Stimulated activated CD8-positive, alpha-beta memory T cell treated with anti-CD3 and anti-CD28 coated beads, Interleukin-4, amount 100 ng/mL, for 48 hours (primary cell): ENCODE results near the gene RAPGEF3.

Experiments used
- DNase-seq: peaks from one replicate; pipeline ENCODE4 v3.0.0-alpha.2; 2020

RAPGEF3 gene

GRCh38 chr12:47755655-47756562, 2.8 kb downstream of the RAPGEF3 start:
- DNase-seq: peak; percentile 54

GRCh38 chr12:47754881-47755280, 3.8 kb downstream of the RAPGEF3 start:
- no peak for DNase-seq

- DNase-seq: no peak
Observed at GRCh38 chr12:47754126-47754525, 4.6 kb downstream of the RAPGEF3 start.

- DNase-seq: no peak
Observed at GRCh38 chr12:47753021-47754001, 5.4 kb downstream of the RAPGEF3 start.

DNA sequence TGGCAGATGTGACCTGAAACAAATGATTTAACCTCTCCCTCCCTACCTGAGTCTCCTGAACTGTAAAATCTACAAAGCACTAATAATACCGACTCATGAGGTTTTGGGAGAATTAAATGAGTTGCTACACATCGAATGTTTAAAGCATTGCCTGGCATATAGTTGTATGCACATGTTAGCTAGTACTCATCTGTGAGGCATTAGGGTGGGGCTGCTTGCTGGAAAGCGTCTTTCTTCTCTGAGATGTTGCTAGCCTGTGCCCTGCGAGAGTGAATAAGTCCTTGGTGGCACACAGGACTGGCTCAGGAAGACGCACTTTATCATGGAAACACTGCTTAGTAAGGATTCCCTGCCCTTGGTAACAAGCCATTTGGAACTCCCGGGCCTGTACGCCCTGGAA, 6.1 kb downstream of the RAPGEF3 start:
- DNase-seq: no peak

DNA sequence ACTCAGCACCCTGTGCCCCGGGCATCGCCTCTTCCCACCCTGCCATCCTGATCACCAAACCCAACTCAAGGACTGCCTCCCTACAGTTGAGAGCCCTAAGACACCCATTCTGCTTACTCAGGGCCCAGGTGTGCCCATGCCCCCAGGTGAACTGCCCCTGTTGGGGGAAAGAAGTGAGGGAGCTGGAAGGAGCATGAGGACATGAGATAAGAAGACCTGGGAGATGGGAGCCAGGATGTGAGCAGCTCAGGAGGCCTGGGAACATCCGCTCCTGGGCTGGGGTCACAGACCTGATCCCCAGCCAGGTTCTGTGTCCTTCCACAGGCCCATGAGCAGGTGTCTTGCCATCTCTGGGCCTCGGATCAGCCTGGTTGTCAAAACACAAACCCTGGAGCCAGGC, 6.6 kb downstream of the RAPGEF3 start:
- no peak for DNase-seq

GRCh38 chr12:47751561-47751960, 7.1 kb downstream of the RAPGEF3 start:
- DNase-seq: no peak

DNA sequence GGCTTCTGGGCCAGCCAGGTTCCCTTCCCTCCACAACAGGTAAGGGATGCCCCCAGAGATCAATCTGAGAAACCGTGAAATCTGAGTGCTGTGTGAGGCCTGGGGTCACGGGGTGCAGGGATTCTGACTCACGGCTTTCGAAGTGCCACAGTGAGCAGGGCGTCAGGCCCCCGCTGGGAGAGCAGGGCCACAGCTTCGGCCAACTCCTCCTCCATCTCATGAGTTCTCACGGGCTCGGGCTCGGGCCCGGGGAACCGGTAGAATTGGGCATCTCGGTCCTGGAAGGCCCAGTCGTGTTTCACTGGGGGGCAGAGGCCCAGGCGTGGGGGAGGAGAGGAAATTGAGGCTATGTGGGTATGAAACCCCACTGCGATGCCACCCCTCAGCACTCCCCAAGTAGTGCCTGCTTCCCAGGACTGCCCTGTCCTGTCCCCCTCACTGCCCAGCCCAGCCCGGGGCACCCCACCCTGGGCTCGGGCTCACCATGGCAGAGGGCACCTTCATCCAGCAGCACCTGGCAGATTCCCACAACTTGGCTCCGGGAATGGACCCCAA, 7.7 kb downstream of the RAPGEF3 start:
- no peak for DNase-seq

GRCh38 chr12:47750229-47750798, 8.4 kb downstream of the RAPGEF3 start:
- DNase-seq: no peak

DNA sequence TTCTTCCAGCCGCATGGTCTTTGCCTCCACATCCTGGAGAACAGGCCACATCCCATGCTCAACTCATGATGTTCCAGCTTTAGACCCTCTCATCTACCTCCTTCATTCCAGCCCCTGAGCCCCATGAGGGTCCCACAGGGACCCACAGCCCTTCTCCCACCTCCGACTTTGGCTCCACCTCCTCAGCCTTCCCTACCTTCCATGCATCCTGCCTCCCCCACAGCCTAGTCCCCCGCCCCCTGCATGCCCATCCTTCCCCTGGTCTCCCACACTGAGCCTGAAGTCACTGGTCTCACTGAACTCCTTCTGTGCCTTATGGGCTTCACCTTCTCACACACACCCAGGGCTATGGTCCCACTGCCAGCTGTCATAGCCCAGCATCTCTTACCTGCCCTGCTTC, 9.8 kb downstream of the RAPGEF3 start:
- DNase-seq: no peak

GRCh38 chr12:47748507-47748828, 10.2 kb downstream of the RAPGEF3 start:
- DNase-seq: no peak

DNA sequence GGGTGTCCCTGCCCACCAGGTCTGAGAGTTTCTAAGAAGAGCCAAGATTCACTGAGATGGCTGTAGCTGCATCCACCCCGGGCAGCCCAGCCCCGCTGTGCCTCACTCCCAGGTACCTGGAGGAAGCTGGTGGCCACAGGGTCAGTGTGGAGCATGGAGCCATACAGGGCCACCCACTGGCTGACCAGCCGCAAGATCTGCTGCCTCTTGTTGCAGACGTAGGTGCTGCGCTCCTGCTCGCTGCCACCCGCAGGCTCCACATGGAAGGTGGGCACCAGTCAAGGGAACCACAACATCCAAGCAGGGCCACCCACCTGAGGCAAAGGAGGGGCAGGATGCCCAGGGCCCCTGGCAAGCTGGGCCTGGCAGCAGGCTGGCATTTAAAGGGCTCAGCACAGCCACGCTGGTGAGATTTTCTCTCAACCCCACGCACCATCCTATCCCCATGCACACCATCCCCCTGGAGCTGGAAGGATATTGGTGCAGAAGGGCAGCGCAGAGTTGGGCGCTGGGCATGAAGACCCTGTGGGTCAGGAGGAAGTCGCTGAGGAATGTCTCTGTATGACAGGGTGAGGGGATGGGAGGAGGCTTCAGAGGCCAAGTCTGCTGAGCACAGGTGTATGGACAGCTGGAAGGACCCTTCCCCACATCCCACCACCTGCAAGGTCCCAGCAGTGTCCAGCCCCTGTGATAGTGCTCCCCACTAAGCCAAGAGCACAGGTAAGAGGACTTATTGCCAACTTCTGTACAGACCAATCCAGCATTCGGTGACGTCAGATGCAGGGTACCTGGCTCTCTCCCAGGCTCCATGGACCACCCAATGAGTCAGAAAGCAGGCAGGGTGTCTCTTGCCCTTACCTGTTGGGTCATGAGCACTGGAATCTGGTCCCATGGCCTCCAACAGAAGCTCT, 10.8 kb downstream of the RAPGEF3 start:
- no peak for DNase-seq

DNA sequence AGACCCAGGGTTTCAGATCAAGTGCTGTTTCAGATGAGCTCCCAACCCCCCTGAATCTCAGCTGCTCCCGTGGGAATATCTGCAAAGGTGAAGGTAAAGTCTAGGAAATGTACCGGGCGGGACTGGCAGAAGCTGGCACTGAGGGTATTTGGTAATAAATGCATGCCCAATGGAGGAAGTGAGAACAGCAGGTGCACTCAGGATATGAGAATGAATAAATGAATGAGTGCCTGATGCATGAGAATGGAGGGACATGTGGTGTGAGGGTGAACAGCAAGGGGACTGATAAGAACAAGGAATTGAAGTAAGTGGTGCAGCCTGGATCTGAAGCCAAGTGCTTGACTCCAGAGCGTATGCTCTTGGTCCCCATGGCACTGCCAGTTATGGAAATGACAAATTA, 11.6 kb downstream of the RAPGEF3 start:
- no peak for DNase-seq

GRCh38 chr12:47746523-47746922, 12.2 kb downstream of the RAPGEF3 start:
- DNase-seq: no peak

- no peak for DNase-seq
Observed at GRCh38 chr12:47746073-47746472, 12.6 kb downstream of the RAPGEF3 start.

DNA sequence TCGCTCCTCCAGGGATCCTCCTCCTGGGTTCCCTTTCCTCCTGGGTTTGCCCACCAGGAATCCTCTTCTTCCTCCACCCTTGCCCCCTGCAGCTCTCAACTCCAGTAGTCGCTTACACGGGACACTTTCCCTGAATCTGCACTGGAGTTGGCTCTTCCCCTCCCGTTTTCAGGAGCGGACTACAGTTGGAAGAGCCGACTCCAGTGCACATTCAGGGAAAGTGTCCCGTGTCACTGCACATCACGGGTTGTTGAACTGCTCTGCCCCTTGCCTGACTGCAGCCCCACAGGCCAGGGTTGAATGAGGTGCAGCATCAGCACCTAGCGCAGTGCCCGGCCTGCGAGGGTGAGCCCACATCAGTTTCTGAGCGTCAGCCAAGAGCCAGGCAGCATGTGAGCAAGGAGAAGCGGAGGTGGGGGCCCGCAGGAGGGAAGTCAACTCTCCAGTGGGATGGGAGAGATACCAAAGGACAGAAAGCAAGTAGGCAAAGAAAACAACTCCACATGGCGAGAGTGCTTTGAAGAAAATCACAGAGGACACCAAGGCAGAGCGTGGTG, 13.1 kb downstream of the RAPGEF3 start:
- no peak for DNase-seq

GRCh38 chr12:47744778-47745436, 13.8 kb downstream of the RAPGEF3 start:
- no peak for DNase-seq

DNA sequence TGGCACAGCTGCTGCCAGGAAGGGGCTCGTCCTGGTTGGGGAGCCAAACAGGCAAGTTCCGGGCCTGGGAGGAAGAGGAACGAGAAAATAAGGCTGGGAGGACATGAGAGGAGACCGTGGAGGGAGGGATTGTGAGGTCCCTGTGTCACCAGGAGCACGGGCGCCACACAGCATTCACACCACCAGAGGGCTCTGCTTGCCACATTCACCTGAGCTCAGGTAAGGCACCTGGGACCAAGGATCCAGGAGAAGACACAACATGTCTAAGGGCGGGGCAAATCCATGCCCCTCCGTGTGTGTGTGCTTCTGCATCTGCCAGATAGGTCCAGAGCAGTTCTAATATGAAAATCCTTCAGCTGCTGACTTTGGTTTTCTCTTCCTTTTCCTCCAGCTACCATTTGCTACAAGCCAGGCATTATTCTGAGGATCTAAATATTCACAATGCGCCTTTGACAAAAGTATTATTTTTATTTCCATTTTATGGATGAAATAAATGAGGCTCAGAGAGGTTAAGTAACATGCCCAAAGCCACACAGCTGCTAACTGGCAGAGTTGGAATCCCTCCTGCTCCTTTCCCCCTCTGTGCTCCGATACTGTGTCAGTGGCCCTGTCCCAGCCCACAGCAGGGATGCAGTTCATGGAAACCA, 14.6 kb downstream of the RAPGEF3 start:
- peak; percentile 59 for DNase-seq

GRCh38 chr12:47743311-47743860, 15.3 kb downstream of the RAPGEF3 start:
- no peak for DNase-seq

DNA sequence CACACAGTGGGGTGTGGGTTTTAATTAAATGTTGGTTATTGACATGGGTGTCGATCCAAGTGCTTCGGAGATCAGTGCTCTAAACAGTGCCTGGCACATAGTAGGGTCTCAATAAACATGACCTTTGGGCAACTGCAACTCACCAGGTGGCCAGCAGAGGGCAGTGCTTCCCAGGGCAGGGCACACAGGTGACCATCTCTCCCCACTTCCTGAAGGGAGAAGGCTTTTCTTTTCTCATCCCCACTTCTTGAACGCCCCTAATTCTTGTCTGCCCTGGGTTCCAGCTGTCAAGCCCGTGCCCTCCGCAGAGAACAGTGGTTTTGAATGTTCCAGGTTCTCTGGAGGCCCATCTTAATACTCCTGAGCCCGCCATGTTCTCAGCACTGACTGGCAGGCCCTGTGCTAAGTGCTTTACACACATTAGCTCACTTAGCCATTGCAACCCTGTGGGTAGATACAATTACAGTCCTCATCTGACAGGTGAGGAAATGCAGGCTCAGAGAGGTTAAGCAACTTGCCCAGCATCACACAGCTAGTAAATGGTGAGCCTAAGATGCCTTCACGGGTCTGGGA, 16.3 kb downstream of the RAPGEF3 start:
- DNase-seq: peak; percentile 91
